Endothelial cell (in vitro differentiated cells): ENCODE data around the gene NUP62. TPM values are rescaled to one million over a fixed set of nuclear protein-coding genes. Genes with fewer than 3 reads are reported as not detected.
"Not testable (repeated sequence)": the region's sequence is repeated elsewhere in the genome, so short reads cannot be mapped to it uniquely, and the experiment has no call there.

ENCODE experiments used
- DNase-seq: peaks from one replicate; pipeline ENCODE4 v3.0.0; 2021; ENCODE audit warnings: low spot score
- H3K27ac Mint-ChIP-seq: one replicate; pipeline ENCODE4 v1.8.0; 2021; ENCODE audit warnings: mixed read lengths, inconsistent platforms; ENCODE audit not compliant: unreplicated experiment
- H3K27me3 Mint-ChIP-seq: one replicate; pipeline ENCODE4 v1.8.0; 2021; ENCODE audit warnings: mild to moderate bottlenecking, moderate library complexity, mixed read lengths, inconsistent platforms; ENCODE audit not compliant: unreplicated experiment
- H3K36me3 Mint-ChIP-seq: one replicate; pipeline ENCODE4 v1.8.0; 2021; ENCODE audit warnings: mild to moderate bottlenecking, low read depth, mixed read lengths, inconsistent platforms; ENCODE audit not compliant: unreplicated experiment
- H3K4me1 Mint-ChIP-seq: one replicate; pipeline ENCODE4 v1.8.0; 2021; ENCODE audit warnings: mild to moderate bottlenecking, mixed read lengths, inconsistent platforms; ENCODE audit not compliant: unreplicated experiment
- H3K4me3 Mint-ChIP-seq: one replicate; pipeline ENCODE4 v1.8.0; 2021; ENCODE audit warnings: mild to moderate bottlenecking, mixed read lengths, inconsistent platforms; ENCODE audit not compliant: unreplicated experiment
- H3K9me3 Mint-ChIP-seq: one replicate; pipeline ENCODE4 v1.8.0; 2021; ENCODE audit warnings: mixed read lengths, inconsistent platforms; ENCODE audit not compliant: unreplicated experiment
- CTCF ChIP-seq: fragments of 200-600 bp; sonication (generic); IDR thresholded peaks from one replicate; pipeline ENCODE4 v1.5.0; 2021; ENCODE audit warnings: antibody characterized with exemption; ENCODE audit not compliant: unreplicated experiment
- total RNA-seq: library from RNA; stranded (reverse); fragmentation: NEBNext Ultra II Directional; extraction: Animal tissue kit (Norgen Biotek cat#: 25700); gene quantifications from one replicate; pipeline ENCODE4 v1.2.1, GENCODE V29; 2021; ENCODE audit not compliant: unreplicated experiment

The NUP62 gene
- total RNA-seq, 1 donor from 2014 or later = 60.9 TPM

DNA sequence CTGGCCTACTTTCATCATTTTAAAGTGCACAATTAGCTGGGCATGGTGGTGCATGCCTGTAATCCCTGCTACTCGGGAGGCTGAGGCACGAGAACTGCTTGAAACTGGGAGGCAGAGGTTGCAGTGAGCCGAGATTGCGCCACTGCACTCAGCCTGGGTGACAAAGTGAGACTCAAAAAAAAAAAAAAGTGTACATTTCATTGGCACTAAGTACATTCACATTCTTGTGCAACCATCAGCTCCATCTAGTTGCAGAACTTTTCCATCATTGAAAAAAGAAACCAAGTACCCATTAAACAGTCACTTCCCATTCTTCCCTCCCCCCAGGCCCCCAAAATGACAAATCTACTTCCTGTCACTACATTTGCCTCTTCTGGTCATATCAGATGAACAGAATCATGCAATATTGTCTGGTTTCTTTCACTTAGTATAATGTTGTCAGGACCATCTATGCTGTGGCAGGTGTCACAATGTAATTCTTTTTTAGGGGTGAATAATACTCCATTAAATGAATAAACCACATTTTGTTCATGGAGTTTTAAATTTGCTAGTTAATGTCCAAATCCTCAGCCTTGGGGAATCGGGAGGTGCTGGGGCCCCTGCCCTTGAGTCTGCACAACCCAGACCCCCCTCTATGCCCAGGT lies 39.1 kb upstream of the NUP62 start:
- H3K9me3 Mint-ChIP-seq = no peaks in the 10 kb centered on the region
- TF ChIP-seq CTCF = no peak
- H3K27ac Mint-ChIP-seq = no peak overlapping the region
- H3K36me3 Mint-ChIP-seq = no peaks in the 10 kb centered on the region
- DNase-seq = no peak
- no peak overlapping the region for H3K4me3 Mint-ChIP-seq
- no peaks in the 10 kb centered on the region for H3K4me1 Mint-ChIP-seq
- H3K27me3 Mint-ChIP-seq = peaks cover 7% of the 10 kb centered on the region

GRCh38 chr19:49960980-49961379 lies 31.7 kb upstream of the NUP62 start, which contains the start of gene SIGLEC11:
TSS of gene SIGLEC11 (minus strand) at chr19:49961172. CDS start at chr19:49961081, 91 bp downstream.
- DNase-seq, H3K36me3 Mint-ChIP-seq, H3K4me1 Mint-ChIP-seq, H3K27ac Mint-ChIP-seq, H3K4me3 Mint-ChIP-seq, H3K27me3 Mint-ChIP-seq, H3K9me3 Mint-ChIP-seq: not testable (repeated sequence)

DNA sequence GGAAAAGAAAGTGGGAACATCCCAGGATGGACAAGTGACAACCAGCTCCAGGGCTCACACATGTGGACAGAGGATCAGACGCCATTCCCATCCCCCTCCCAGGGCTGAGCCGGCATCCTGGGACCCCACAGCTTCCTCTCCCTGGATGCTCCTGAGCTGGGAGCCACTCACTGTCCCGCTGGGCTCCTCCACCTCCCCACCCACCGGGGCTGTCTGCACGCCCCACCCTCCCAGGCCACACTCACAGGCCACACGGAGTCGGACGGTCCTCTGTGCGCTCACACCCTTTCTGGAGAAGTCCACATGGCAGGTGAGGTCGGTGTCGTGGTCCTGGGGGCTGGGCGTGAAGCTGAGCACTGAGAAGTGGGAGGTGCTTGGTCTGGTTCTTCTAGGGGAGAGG lies 30.6 kb upstream of the NUP62 start:
- H3K4me3 Mint-ChIP-seq, H3K27me3 Mint-ChIP-seq, H3K4me1 Mint-ChIP-seq, H3K9me3 Mint-ChIP-seq, H3K27ac Mint-ChIP-seq, H3K36me3 Mint-ChIP-seq, DNase-seq: not testable (repeated sequence)

DNA sequence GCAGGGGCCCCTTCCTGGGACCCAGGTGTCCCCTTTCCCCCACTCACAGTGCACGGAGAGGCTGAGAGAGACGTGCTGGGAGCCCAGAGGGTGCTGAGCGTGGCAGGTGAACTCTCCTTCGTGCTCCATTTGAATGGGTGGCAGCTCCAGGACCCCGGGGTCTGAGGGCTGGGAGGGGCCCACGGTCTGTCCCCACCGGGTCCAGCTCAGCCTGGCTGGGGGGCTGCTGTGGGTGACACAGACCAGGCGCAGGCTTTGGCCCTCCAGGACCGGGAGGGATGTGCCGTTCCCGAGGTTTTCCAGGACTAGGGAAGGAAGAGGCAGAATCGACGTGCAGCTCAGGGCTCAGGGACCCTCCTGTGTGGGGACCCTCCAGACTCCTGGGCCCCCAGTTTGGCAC lies 29.3 kb upstream of the NUP62 start:
- peaks cover 15% of the 10 kb centered on the region for H3K4me1 Mint-ChIP-seq
- H3K4me3 Mint-ChIP-seq, DNase-seq, H3K9me3 Mint-ChIP-seq, H3K27me3 Mint-ChIP-seq, H3K36me3 Mint-ChIP-seq, H3K27ac Mint-ChIP-seq: not testable (repeated sequence)

DNA sequence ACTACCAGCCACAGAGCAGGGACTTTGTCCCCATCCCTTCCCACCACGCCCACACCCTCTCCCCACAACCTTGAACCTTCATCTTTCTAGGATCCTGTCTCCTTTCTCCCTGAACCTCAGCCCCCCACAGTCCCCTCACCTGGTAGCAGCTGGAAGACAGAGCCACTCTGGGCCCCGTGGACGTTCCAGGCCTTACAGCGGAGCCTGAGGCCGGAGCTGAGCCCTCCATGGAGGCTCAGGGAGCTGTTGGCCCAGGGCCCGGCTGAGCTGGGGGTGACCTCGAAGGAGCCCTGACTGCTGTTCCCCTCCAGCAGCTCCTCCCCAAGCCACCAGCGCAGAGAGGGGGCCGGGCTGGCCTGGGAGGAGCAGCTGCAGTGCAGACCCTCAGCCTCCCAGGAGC lies 28.8 kb upstream of the NUP62 start:
- DNase-seq, H3K36me3 Mint-ChIP-seq, H3K27me3 Mint-ChIP-seq, H3K4me3 Mint-ChIP-seq, H3K27ac Mint-ChIP-seq, H3K9me3 Mint-ChIP-seq: not testable (repeated sequence)
- peaks cover 16% of the 10 kb centered on the region for H3K4me1 Mint-ChIP-seq

GRCh38 chr19:49957262-49957915 lies 28.1 kb upstream of the NUP62 start:
- H3K36me3 Mint-ChIP-seq = no peaks in the 10 kb centered on the region
- peaks cover 16% of the 10 kb centered on the region for H3K4me1 Mint-ChIP-seq
- no peak overlapping the region for H3K27ac Mint-ChIP-seq
- no peak for TF ChIP-seq CTCF
- DNase-seq = no peak
- H3K4me3 Mint-ChIP-seq = no peak overlapping the region
- peaks cover 6% of the 10 kb centered on the region for H3K27me3 Mint-ChIP-seq
- H3K9me3 Mint-ChIP-seq = no peaks in the 10 kb centered on the region

- H3K4me1 Mint-ChIP-seq = peaks cover 16% of the 10 kb centered on the region
- no peak overlapping the region for H3K27ac Mint-ChIP-seq
- TF ChIP-seq CTCF = no peak
- H3K36me3 Mint-ChIP-seq = no peaks in the 10 kb centered on the region
- DNase-seq = no peak
- peaks cover 9% of the 10 kb centered on the region for H3K27me3 Mint-ChIP-seq
- no peak overlapping the region for H3K4me3 Mint-ChIP-seq
- no peaks in the 10 kb centered on the region for H3K9me3 Mint-ChIP-seq
These were observed 26.8 kb upstream of the NUP62 start for GRCh38 chr19:49956115-49956495.
